HG03342 (cell line): ENCODE results near the gene ARL16.

Source experiments
- ATAC-seq: cut with Tn5 transposase; IDR thresholded peaks from one replicate; pipeline ENCODE4 v1.9.1; 2021; ENCODE audit warnings: mild to moderate bottlenecking, moderate library complexity; ENCODE audit not compliant: unreplicated experiment

The ARL16 gene

GRCh38 chr17:81673561-81674258 lies 9.9 kb downstream of the ARL16 start:
- ATAC-seq = no peak

GRCh38 chr17:81672954-81673353 lies 10.6 kb downstream of the ARL16 start:
- no peak for ATAC-seq

GRCh38 chr17:81672504-81672903 lies 11.1 kb downstream of the ARL16 start:
- no peak for ATAC-seq

GRCh38 chr17:81667754-81668153 lies 15.8 kb downstream of the ARL16 start:
- no peak for ATAC-seq

GRCh38 chr17:81666342-81667191 lies 17.0 kb downstream of the ARL16 start, which contains the start of the genes CCDC137 and OXLD1:
TSS of gene CCDC137 (plus strand) at chr17:81666737. CDS start at chr17:81666767, 30 bp downstream.
TSS of gene OXLD1 (minus strand) at chr17:81666605. CDS start at chr17:81666577, 28 bp downstream.
- peak; percentile 89 for ATAC-seq

- ATAC-seq = peak; percentile 16
These were observed 17.6 kb downstream of the ARL16 start for GRCh38 chr17:81666092-81666341.

GRCh38 chr17:81665205-81666091 lies 18.1 kb downstream of the ARL16 start:
- ATAC-seq = no peak

GRCh38 chr17:81664051-81664470 lies 19.5 kb downstream of the ARL16 start:
- no peak for ATAC-seq

- ATAC-seq = no peak
These were observed 21.6 kb downstream of the ARL16 start for GRCh38 chr17:81662002-81662401.

GRCh38 chr17:81660441-81660840 lies 23.2 kb downstream of the ARL16 start:
- no peak for ATAC-seq

- ATAC-seq = no peak
These were observed 24.6 kb downstream of the ARL16 start for GRCh38 chr17:81659038-81659437.

- no peak for ATAC-seq
These were observed 26.8 kb downstream of the ARL16 start for GRCh38 chr17:81656835-81657234.

- ATAC-seq = no peak
These were observed 27.4 kb downstream of the ARL16 start, which contains the start of gene PDE6G for GRCh38 chr17:81656118-81656743. TSS of gene PDE6G (minus strand) at chr17:81656542. CDS start at chr17:81653305, 3,237 bp downstream.

GRCh38 chr17:81655378-81656117 lies 28.0 kb downstream of the ARL16 start:
- ATAC-seq = no peak

GRCh38 chr17:81652906-81653771 lies 30.5 kb downstream of the ARL16 start:
- ATAC-seq = no peak

GRCh38 chr17:81651692-81652091 lies 31.9 kb downstream of the ARL16 start:
- ATAC-seq = no peak

- no peak for ATAC-seq
These were observed 32.6 kb downstream of the ARL16 start for GRCh38 chr17:81650951-81651350.

- ATAC-seq = no peak
These were observed 34.9 kb downstream of the ARL16 start for GRCh38 chr17:81648707-81649085.
